GM10266 (cell line): ENCODE results near the gene KHNYN.

Experiments
- DNase-seq: peaks from one replicate; pipeline ENCODE4 v3.0.0; 2012; ENCODE audit errors: extremely low spot score
- TF ChIP-seq, protein P1 (sequence below): IDR thresholded peaks from 2 replicates; pipeline ENCODE4 v1.5.1; 2012; ENCODE audit warnings: mild to moderate bottlenecking, low read depth; ENCODE audit not compliant: control insufficient read depth, insufficient read depth; ENCODE audit errors: missing control alignments

The KHNYN gene

DNA sequence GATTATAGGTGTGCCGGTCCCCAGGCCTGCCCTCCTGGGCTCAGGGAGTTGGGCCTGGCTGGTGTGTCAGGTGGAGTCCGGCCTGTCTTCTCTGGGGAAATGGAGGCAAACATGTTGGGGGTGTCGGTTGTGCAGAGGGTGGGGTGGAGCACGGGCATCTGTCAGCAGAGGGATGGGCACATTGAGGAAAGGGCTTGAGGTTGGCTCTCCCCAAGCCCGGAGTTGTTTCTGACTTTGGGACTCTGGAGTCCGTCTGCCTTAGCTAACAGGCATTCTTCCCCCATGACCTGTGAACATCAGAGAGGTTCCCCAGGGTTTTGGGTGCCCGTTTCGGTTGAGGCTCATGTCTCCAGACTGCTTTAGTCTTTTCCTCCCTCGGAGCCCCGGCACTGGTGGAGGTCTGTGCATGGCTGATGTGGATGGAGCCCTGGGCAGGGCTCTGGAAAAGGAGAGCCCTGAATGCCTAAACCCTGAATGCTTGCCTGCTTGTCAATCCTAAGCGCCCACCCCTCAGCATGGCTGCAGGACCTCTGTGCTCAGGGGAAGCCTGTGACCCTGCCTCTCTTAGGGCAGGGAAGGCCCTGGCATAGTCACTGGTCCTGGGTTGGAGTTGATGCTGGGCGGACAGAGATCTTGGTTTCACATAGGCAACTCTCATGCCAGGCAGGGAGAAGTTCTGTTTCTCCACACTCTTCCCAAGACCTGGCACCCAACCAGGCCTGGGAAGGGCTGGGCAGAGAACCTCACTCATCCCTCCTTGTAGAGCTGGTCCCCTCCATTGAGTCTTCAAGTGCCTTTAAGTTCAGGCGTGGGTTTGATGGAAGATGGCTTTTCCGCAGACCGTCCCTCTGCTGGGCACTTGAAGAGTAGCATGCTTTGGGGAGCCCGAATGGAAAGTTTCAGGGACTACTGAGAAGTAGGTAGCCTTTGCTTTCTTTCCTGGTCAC is 18.0 kb upstream of the KHNYN start:
- DNase-seq = peak; percentile 72

DNA sequence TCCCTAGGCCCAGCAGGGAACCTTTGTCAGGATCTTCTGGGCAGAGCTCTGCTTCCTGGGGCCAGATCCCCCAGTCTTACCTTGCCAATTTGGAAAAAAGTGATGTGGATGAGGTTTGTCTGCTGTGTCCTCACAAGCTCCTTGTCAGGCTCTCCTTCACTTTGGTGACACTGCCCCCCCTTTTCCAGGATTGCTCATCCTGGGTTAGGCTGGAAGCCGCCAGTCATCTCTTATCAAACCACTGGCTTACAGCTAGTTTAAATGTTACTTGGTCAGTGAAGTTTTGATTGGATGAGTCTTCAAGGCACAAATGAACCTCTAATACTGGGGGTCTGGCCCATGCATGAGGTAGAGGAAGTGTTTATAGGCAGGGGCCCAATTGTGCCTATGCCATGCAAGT is 15.7 kb upstream of the KHNYN start:
- TF ChIP-seq, protein P1, sequence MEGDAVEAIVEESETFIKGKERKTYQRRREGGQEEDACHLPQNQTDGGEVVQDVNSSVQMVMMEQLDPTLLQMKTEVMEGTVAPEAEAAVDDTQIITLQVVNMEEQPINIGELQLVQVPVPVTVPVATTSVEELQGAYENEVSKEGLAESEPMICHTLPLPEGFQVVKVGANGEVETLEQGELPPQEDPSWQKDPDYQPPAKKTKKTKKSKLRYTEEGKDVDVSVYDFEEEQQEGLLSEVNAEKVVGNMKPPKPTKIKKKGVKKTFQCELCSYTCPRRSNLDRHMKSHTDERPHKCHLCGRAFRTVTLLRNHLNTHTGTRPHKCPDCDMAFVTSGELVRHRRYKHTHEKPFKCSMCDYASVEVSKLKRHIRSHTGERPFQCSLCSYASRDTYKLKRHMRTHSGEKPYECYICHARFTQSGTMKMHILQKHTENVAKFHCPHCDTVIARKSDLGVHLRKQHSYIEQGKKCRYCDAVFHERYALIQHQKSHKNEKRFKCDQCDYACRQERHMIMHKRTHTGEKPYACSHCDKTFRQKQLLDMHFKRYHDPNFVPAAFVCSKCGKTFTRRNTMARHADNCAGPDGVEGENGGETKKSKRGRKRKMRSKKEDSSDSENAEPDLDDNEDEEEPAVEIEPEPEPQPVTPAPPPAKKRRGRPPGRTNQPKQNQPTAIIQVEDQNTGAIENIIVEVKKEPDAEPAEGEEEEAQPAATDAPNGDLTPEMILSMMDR = no peak
- no peak for DNase-seq

More for the DNA sequence above, 18.0 kb upstream of the KHNYN start:
- TF ChIP-seq, protein P1 = peak; percentile 51

DNA sequence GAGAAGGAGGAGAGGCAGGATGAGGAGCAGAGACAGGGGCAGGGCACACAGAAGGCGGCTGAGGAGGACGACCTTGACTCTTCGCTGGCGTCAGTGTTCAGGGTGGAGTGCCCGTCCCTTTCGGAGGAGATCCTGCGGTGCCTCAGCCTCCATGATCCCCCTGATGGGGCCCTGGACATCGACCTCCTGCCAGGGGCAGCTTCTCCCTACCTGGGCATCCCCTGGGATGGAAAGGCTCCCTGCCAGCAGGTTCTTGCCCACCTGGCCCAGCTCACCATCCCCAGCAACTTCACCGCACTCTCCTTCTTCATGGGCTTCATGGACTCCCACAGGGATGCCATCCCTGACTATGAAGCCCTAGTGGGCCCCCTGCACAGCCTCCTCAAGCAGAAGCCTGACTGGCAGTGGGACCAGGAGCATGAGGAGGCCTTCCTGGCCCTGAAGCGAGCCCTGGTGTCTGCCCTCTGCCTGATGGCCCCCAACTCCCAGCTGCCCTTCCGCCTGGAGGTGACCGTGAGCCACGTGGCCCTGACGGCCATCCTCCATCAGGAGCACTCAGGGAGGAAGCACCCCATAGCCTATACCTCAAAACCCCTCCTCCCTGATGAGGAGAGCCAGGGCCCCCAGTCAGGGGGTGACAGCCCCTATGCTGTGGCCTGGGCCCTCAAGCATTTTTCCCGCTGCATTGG is 14.9 kb upstream of the KHNYN start:
- no peak for DNase-seq

DNA sequence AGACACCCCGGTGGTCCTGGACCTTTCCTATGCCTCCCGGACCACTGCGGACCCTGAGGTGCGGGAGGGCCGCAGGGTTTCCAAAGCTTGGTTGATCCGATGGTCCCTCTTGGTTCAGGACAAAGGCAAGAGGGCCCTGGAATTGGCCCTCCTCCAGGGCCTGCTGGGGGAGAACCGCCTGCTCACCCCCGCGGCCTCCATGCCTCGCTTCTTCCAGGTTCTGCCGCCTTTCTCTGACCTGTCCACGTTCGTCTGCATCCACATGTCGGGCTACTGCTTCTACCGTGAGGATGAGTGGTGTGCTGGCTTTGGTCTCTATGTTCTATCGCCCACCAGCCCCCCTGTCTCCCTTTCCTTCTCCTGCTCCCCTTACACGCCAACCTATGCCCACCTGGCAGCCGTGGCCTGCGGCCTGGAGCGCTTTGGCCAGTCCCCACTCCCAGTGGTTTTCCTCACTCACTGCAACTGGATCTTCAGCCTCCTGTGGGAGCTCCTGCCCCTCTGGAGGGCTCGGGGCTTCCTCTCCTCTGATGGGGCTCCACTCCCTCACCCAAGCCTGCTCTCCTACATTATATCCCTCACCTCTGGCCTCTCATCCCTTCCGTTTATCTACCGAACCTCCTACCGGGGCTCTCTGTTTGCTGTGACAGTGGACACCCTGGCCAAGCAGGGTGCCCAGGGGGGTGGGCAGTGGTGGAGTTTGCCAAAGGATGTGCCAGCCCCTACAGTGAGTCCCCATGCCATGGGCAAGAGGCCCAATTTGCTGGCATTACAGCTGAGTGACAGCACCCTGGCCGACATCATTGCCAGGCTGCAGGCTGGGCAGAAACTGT is 14.1 kb upstream of the KHNYN start:
- DNase-seq = no peak
- TF ChIP-seq, protein P1 = no peak

More for the DNA sequence above, 14.9 kb upstream of the KHNYN start:
- TF ChIP-seq, protein P1 = no peak

DNA sequence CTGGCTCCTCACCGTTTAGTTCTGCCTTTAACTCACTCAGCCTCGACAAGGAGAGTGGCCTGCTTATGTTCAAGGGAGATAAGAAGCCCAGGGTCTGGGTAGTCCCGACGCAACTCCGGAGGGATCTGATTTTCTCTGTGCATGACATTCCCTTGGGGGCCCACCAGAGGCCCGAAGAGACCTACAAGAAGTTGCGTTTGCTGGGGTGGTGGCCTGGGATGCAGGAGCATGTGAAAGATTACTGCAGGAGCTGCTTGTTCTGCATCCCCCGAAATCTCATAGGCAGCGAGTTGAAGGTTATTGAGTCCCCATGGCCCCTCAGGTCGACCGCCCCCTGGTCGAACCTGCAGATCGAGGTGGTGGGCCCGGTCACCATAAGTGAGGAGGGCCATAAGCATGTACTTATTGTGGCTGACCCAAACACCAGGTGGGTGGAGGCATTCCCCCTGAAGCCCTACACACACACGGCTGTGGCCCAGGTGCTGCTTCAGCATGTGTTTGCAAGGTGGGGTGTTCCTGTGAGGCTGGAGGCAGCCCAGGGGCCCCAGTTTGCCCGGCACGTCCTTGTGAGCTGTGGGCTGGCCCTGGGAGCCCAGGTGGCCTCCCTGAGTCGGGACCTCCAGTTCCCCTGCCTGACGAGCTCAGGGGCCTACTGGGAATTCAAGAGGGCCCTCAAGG is 13.4 kb upstream of the KHNYN start:
- no peak for DNase-seq
- TF ChIP-seq, protein P1 = no peak

DNA sequence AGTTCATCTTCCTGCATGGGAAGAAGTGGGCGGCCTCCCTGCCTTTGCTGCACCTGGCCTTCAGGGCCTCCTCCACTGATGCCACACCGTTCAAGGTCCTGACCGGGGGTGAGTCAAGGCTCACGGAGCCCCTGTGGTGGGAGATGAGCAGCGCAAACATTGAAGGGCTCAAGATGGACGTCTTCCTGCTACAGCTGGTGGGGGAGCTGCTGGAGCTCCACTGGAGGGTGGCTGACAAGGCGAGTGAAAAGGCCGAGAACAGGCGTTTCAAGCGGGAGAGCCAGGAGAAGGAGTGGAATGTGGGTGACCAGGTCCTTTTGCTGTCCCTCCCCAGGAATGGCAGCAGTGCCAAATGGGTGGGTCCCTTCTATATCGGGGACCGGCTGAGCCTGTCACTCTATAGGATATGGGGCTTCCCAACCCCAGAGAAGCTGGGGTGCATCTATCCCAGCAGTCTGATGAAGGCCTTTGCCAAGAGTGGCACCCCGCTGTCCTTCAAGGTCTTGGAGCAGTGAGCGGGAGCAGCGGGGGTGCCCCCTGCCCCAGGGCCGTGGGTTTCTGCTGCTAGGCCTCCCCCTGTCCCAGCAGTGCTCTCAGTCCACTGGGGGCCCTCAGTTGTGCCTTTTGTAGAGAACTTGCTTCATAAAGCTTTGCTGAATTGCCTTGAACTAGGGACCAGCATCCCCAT is 12.7 kb upstream of the KHNYN start:
- TF ChIP-seq, protein P1 = no peak

More for the DNA sequence above, 12.7 kb upstream of the KHNYN start:
- no peak for DNase-seq
